Anterior cingulate cortex (tissue), 58 donors: ENCODE data around the gene CDC20B.

Experiments
- DNase-seq, 58 donors: peaks; one replicate each; lab custom pipeline; 2025; lab: John Stamatoyannopoulos, UW

CDC20B gene, protein sequence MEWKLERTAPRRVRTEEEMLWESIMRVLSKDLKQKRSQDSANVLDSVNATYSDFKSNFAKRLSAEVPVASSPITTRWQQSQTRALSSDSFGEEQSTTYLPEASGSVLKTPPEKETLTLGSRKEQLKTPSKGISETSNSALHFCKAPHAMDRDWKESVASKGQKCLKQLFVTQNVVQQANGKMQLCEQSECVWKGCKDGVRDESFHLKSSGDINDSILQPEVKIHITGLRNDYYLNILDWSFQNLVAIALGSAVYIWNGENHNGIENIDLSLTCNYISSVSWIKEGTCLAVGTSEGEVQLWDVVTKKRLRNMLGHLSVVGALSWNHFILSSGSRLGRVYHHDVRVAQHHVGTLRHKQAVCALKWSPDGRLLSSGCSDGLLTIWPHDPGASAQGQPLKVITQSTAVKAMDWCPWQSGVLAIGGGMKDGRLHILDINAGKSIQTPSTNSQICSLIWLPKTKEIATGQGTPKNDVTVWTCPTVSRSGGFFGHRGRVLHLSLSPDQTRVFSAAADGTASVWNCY

DNA sequence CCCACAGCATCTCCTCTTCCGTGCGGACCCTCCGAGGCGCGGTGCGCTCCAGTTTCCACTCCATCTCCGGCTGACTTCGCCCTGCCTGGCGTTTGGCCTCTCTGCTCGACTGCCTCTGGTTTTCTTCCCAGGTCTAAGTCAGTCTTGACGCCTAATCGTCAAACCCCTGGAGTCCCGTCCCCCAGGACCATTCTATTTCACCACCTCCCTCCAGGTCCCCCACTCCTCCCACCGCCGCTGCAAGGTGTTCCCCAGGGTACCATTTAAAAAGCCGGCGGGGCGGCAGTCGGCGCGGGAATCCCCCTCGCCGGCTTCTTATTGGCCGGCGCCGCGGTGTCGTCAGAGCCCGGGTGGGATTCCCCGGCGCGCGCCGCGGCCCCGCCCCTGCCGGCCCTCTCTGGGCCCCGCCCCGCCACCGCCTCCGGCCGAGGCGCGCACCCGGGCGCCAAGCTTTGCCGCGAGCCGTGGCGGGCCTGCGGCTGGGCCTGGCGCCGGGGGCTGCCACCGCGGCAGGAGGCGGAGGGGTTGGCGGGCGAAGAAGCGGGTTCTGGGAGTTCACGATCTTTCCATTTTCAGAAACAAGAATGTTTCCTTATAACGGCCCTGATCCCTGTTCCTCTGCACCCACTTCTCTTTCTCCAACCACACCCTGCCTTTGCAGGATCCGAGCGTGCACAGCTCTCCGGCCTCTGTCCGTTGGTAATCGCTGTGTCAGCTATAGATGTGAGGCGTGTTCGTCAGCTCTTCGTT is at the start of gene CDC20B:
TSS of gene CDC20B (minus strand) at position 241 of the 750 bp plus-strand sequence. CDS start at position 64, 177 bp downstream.
- DNase-seq: peak in 22 of 58 donors; percentile 2 to 37 (median 18)

DNA sequence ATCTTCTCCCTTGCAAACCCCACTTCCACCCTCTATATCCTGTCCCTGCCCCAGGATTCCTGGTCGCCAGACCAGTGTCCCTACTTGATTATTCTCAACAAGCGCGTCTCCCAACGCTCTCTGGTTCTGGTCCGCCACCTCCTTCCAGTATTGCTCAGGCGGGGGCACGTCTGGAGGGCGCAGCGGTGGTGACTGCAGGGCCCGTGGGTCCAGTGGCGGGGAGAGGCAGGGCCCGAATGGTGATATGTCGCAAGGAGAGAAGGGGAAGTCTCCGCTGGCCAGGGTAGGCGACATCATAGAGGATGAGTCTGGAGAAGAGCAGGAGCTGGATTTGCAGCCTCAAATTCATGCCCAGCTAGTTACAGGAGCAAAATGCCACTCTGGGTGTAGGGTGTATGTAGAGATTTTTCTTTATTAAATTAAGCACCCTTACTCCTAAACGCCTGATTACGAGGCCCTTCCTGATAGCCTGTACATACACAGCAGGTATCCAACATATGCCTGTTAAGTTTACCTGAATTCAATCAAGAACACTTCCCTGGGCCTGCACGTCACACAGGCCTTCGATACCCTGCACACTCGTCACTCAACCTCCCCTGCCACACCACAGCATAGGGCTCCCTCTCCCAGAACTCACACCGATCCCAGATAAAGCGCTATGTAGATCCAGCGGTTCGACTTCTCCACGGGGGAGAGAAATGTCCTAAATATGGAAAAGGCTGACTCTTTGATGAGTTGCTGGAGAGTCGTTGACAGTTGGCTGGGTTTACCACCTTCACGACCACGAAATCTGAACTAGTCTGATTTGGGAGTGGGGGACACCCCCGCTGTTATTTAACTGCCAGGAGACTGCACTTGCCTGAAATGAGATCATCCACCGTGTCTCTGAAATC is 49.4 kb upstream of the CDC20B start:
- DNase-seq: no peak

DNA sequence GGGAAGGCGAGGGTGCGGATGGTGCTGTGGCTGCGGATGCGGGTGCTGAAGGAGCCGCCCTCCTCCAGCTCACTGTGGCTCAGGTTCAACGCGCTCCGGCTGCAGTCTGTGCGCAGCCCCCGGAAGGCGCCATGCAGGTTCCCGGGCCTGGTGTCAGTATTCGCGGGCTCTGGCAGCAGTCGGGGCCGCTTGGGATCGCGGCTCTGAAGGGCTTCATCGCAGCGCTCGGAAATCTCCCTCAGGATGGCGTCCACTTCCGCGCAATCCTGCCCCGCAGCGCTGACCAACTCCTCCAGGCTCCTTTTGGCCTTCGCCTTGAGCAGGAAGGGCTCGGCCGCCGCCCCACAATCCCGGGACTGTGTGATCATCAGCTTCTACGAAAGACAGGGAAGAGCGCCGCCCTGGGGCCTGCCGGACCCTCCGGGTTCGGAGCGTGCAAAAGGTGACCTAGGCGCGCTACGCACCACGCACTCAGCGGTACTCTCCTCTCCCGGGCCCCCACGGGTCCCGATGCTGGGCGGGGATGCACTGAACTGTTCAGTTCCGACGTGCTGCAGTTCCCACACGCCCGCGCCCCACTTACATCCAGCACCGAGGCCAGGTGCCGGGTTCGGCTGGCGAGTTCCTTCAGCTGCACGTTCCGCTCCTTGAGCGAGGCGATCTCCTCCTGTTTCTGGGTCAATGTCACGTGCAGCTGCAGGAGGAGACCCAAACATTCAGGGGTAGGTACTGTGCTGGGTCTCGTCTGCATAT is 47.6 kb upstream of the CDC20B start:
- no peak for DNase-seq

DNA sequence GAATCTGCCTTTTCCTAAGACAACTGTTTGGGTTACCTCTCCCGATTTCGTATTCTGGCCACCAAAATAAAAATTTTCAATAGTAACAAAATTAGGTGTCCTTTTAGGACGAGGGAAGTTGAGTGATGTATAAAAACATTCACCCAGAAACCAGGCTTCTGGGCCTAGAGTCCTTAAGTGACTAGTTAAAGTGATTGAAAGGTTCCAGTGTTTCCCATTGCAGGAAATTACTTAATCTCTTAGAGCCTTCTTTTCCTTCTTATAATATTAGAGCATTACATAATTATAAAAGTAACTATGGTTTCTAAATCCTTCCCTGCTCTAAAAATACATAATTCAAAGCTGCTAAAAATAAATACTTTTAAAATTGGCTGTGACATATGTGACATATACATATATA is 46.8 kb upstream of the CDC20B start:
- no peak for DNase-seq

DNA sequence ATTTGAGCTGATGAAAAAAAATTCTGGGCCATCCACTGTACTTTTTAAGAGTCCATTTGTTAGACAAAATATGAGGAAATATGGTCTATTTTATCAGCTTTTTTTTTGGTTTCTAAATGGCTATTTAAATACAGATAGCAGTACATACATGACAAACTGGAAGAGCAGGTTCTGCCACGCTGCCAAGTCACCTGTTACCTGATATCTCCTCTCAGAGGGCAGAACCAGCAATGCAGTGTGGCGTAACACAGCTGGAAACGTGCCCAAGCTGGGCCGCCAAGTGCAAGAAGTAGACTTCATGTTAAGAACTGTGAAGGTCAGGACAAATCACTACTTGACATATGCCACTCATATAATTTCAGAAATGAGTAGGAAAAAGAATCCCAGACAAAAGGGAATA is 46.0 kb upstream of the CDC20B start:
- DNase-seq: no peak

DNA sequence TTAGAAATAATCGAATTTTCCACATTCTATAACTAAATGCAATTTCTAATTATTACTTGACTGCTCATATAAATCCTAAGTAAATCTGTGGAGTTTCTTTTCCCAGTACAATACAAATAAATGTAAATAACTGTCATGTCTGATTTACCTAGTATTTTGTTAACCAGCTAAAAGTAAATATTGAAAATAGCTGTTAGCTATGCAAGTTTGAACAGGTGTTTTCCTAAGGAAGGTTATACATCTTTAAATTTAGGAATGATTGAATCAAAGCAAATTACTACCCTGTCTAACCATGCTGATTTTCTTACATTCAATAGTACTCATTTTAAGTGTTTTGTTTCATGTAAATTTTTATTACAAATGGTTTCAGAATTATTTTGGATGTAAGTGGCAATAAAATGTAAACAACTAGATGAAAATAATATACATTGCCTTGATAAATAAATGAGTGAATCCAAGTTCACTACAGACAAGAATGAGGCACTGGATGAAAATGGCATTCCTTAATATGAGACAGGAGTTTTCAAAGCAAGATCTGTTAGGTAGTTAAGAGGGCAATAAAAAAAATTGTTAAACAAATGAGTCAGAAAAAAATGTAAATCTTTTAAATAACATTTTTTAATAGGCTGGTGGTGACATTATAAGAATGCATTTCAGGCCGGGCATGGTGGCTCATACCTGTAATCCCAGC is 38.4 kb upstream of the CDC20B start:
- no peak for DNase-seq

DNA sequence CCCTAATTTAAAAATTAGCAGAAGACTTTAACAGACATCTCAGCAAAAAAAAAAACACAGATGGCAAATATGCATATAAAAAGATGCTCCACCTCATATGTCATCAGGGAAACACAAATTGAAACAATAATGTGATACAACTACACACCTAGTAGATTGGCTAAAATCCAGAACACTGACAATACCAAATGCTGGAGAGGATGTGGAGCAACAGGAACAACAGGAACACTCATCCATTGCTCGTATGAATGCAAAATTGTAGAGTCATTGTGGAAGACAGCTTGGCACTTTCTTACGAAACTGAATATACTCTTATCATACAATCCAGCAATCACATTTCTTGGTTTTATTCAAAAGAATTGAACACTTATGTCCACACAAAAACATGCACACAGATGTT is 32.0 kb upstream of the CDC20B start:
- no peak for DNase-seq

DNA sequence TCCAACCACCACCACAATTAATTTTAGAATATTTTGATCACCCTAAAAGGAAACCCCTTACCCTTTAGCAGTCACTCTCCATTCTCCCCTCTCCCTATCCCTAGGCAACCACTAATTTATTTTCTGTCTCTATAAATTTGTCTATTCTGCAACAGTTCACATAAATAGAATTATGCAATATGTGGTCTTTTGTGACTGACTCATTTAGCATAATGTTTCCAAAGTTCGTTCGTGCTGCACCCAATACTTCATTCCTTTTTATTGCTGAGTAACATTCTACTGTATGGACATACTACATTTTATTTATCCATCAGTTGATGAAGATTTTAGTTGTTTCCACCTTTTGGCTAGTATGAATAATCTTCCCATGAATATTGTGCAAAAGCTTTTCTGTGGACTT is 18.2 kb upstream of the CDC20B start:
- DNase-seq: no peak

DNA sequence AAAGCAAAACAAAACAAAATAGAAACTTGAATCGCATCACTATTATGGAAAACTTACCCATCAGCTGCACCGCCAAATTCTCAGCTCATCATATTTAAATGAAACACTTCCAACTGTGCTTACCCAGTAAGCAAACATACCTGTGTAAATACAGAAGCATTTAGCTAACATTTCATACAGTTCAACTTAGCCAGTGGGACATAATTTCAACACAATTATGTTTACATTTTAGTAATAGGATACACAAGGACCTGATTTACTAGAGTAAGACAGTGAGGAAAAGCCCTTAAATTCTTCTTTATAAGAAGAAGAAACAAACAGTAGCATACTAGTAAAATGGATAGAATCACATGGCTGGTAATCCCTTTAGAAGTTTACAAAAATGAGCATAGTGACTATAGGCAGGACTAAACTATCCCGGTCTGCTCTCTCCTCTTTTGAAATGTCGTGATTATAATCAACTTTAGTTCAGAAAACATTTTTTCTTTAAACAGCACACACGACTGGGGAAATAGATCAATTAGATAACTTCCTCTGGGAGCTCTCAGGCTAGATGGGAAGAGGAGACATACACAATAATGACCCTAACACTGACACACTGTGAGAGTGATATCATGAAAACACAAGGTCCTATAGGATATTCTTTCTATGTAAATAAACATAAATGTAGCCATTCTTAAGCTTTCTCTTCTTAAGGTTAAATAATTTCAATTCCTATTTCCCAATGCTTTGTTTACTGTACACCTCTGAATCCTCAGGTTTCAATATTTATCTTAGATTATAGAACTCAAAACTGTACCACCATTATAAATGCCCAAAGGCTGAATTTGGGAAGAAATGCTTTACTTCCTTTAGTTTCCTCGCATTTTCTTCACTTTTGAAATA is 15.9 kb upstream of the CDC20B start:
- no peak for DNase-seq

DNA sequence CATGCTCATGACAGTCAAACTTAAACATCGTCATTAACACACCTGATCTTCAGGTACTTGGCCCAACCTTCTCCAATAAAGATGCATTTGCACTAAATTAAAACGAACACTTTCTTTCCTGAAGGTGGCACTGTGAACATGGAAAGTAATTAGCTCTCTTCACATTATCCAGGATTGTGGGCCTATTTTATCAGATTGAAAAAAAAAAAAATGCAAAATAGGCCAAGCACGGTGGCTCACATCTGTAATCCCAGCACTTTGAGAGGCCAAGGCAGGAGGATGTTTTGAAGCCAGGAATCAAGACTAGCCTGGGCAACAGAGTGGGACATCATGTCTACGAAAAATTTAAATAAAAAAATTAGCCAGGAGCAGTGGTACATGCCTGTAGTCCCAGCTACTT is 14.4 kb upstream of the CDC20B start:
- no peak for DNase-seq

DNA sequence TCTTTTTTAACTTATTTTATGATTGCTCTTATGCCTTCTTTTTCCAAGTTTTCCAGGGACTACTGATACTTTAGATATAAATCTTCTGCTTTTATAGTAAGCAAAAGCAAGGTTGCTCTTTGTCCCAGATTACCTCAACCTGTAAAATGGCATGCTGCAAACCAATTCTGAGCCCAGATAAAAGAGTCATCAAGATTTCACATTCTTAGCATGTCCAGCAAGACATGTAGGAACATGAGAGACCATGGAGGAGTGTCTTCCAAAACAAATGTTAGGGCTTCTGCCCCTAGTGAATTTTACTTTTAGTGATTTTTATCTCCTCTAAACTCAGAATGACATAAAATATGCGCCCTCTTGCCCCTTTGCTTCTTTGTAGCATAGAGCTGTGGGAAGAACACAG is 7.0 kb upstream of the CDC20B start:
- DNase-seq: no peak

DNA sequence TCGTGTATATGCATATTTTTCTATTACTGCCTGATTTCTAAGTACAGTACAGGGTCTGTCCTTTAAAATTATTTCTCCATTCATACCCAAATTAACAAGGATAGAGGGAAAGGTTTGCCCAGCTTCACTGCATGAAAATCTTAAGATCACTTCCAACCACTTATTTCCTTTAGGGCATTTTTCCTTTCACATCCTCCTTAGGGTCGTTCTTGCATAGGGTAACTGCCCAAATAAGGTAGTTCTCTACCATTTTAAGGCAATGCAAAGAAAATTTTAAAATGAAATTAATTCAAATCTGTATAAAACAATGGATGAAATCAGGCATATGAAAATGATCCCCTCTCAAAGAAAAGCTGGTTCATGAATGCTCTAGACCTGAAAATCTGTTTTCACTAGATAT is 4.1 kb upstream of the CDC20B start:
- DNase-seq: no peak

DNA sequence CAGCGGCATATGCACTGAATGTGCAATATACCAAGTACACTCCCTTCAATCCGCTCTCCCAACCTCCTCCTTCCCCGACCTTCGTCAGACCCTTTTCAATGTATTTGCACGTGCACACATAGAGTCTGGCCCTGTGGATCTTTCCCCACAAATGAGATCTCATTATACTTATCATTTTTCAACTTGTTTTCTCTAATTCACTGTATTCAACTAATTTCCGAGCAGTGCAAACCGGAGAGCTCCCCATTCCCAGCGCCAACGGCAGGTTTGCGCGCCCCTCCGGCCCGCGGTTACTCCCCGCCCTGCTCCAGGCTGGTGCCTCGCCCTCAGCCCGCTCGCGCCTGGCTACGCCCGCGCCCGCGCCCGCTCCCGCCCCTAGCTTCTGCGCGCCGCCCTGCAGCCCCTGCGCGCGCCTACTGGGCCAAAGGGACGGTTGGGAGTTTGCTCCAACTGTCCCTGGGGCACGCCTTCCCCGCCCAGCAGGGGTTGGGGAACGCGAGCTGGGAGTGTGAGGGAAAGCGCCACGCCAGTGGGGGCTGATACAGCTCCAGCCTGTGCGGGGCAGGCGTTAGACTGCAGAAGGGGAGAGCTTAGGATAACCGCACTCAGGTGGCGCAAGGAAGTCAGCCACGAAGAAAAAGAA is 3.3 kb upstream of the CDC20B start:
- no peak for DNase-seq

DNA sequence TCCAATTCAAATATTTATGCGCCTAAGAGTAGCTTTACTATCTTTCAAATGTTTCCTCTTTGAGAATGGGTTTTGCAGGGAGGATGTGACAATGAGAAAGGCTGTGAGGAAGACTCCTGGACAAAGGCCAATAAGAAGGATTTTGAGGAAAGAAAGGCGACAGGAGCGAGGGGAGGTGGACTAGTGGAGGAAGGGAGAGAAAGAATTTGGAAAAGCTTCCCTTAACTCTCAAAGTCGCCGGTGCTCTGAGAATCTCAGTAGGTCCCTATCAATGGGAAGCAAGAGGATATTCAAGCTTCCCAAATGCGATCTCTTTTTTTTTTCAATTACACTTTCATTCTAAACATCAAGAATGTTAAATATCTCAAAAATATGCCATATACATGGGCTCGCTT is 2.8 kb upstream of the CDC20B start:
- no peak for DNase-seq

DNA sequence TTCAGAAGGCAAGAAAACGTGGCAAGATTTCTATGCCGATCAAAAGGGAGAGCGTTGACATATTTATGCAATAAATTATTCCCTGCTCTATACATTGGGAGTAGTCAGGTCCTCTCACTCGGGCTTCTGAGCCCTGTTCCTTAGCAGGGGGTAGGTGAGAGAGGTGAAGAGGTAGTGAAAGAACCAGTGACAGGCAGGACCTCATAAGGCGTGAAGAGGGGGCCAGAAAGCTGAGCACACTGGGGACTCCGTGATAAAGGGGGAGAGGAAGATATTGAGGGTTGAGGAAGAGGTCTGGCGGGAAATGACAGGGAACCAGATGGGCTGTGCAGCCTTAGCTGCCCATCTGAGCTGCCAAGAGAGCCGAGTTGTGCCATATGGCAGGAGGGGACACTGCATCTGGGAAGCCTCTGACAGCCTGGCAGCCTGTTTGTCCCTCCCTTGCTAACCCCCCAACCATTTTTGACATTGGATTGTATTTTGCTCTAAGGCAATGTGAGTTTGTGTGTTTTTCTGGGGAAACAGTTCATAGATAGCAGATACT is 782 bp upstream of the CDC20B start:
- DNase-seq: no peak

DNA sequence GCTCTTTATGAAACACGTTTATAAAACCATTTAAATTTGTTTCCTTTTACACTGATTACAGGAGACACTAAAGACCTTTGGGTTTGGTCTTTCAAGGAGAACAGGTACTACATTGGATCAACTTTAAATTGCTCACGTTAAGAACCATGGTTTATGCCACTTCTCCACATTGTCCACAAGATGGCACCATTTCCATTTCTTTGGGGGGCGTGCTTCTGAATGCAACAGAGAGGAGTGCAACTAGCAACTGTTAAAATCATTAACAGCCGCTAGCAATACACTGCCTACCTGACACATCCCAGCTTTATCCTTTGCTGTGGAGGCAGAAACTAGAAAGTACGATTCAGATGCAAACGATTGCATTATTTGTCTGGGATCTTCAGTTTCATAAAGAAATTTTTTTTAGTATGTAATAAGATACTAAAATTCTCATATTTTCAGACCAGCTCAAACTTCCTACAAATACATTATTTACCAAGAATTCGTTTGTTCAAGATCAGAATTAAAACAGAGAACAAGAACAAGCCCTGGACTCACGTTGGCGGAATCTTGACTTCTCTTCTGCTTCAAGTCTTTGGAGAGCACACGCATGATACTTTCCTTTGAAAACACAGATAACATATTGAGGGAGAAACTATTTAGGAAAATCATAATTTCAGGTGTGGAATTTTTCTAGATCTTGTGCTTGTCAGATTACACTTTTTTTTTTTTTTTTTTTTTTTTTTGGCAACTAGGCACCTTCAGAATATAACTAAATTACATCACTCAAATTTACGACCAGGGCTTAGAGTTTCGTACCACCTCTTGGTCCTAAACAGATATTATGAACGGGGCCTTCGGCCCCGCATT is 702 bp downstream of the CDC20B start:
- peak in 24 of 58 donors; percentile 2 to 66 (median 12) for DNase-seq

DNA sequence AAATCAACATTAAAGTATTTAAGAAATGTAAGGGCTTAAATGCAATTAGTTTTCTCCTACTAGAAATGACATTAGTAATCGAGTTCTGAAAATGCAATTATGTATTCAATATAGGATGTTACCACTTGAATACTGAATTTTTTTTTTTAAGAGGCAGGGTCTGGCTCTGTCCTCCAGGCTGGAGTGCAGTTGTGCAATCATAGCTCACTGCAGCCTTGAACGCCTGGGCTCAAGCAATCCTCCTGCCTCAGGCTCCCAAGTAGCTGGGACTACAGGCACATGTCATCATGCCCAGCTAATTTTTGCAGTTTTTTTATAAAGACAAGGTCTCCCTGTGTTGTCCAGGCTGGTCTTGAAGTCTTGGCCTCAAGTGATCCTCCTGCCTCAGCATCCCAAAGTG is 1.5 kb downstream of the CDC20B start:
- DNase-seq: no peak
